Skeletal muscle satellite cell (primary cell): ENCODE data around the gene PLXNA4.

Experiments
- H3K27me3 ChIP-seq: 2 replicates; pipeline ENCODE4 v1.7.0; 2013; ENCODE audit warnings: low read length; ENCODE audit not compliant: control insufficient read depth, insufficient read depth
- H3K36me3 ChIP-seq: 2 replicates; pipeline ENCODE4 v1.7.0; 2013; ENCODE audit warnings: mild to moderate bottlenecking, control low read depth, low read length; ENCODE audit not compliant: insufficient read depth
- H3K4me1 ChIP-seq: 2 replicates; pipeline ENCODE4 v1.7.0; 2013; ENCODE audit warnings: low read length; ENCODE audit not compliant: control insufficient read depth, insufficient read depth
- H3K4me2 ChIP-seq: 2 replicates; pipeline ENCODE4 v1.7.0; 2013; ENCODE audit warnings: mild to moderate bottlenecking, low read length
- H3K4me3 ChIP-seq: 2 replicates; pipeline ENCODE4 v1.7.0; 2013; ENCODE audit warnings: low read length
- H3K9ac ChIP-seq: 2 replicates; pipeline ENCODE4 v1.7.0; 2013; ENCODE audit warnings: mild to moderate bottlenecking, low read depth, low read length, moderate library complexity
- H3K9me3 ChIP-seq: replicated peaks from 2 replicates; pipeline ENCODE4 v1.7.0; 2013; ENCODE audit warnings: mild to moderate bottlenecking, control low read depth, low read length

The PLXNA4 gene

DNA sequence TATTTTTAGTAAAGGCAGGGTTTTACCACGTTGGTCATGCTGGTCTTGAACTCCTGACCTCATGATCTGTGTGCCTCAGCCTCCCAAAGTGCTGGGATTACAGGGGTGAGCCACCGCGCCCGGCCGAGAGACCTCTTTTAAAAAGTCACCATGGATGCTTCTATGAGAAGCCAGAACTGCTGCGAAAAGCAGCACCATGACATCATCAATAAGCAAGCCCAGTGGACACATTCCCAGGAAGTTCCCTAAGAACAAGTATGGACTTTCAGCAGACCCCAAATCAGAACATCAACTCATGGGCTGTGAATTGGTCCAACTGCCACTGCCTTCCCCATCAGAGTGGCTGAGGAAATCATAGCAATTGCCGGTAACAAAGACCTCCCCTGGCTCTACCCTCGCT, 93.4 kb downstream of the PLXNA4 start:
- Histone ChIP-seq H3K4me3 (no peak overlapping the region), H3K9ac (no peak overlapping the region), H3K36me3 (no peaks in the 10 kb centered on the region), H3K27me3 (no peaks in the 10 kb centered on the region), H3K4me1 (no peaks in the 10 kb centered on the region), H3K9me3 (no peaks in the 10 kb centered on the region), H3K4me2 (no peak overlapping the region)

DNA sequence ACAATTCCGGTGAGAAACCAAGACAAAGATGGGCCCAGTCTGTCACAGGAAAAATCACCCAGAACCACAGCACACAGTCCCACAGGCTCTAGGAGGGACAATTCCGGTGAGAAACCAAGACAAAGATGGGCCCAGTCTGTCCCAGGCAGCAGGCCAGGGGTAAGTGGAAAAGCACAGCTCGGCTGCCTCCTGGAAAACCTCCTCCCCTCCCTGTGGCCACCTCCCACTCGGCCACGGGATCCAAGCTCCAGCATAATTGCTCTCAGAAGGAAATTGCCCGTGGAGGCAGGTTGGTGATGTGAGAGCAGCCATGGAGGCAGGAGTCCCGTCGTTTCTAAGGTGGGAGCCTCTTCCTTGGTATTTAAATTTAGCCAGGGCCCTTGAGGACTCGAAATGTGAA, 95.7 kb downstream of the PLXNA4 start:
- H3K4me1 ChIP-seq = no peaks in the 10 kb centered on the region

DNA sequence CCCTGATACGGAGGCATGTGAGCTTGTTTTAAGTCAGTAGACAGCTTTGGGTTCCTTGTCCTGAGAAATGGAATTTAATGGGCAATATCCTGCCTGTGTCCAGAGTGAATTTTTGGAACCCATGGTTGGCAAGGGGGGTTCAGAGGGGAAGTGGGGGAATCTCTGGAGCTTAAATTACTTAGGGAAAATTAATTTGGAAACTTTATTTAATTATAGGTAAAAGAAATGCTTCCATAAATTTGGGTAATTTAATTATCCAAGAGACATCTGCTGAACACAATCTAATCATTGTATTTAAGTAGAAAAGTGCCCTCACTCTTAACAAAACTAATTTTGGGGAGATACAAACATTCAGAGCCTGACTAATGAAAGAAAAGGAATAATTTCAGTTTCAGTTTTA, 99.7 kb downstream of the PLXNA4 start:
- H3K27me3 ChIP-seq = no peaks in the 10 kb centered on the region
- no peak overlapping the region for H3K9ac ChIP-seq
- no peaks in the 10 kb centered on the region for H3K36me3 ChIP-seq
- H3K4me1 ChIP-seq = no peaks in the 10 kb centered on the region
- H3K4me2 ChIP-seq = no peak overlapping the region
- H3K4me3 ChIP-seq = no peak overlapping the region
- H3K9me3 ChIP-seq = no peaks in the 10 kb centered on the region

More for the DNA sequence above, 95.7 kb downstream of the PLXNA4 start:
- Histone ChIP-seq H3K36me3 (no peaks in the 10 kb centered on the region), H3K27me3 (no peaks in the 10 kb centered on the region), H3K9ac (no peak overlapping the region), H3K4me3 (no peak overlapping the region), H3K9me3 (no peaks in the 10 kb centered on the region), H3K4me2 (no peak overlapping the region)

DNA sequence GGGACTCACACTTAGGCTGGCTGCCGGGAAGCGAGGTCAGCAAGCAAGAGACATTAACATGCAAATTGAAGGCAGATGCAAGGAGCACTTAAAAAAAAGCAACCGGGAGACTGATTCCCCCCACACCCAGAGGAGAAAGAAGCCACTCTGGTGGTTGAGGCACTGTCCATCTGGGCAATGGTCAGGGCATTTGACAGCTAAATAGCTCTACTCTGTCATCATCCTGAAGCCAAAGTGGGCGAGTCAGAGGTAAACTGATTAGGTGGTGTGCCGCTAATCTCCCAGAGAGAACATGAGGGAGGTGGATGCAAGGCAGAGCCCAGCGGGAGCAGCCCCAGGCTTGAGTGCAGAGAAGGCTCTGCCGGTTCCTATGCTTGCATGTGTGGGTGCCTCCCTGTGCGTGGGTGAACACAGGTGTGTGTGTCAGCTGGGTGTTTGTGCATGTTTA, 100.6 kb downstream of the PLXNA4 start:
- Histone ChIP-seq H3K4me3 (no peak overlapping the region), H3K27me3 (no peaks in the 10 kb centered on the region), H3K9ac (no peak overlapping the region), H3K9me3 (no peaks in the 10 kb centered on the region), H3K4me1 (no peaks in the 10 kb centered on the region), H3K36me3 (no peaks in the 10 kb centered on the region), H3K4me2 (no peak overlapping the region)

DNA sequence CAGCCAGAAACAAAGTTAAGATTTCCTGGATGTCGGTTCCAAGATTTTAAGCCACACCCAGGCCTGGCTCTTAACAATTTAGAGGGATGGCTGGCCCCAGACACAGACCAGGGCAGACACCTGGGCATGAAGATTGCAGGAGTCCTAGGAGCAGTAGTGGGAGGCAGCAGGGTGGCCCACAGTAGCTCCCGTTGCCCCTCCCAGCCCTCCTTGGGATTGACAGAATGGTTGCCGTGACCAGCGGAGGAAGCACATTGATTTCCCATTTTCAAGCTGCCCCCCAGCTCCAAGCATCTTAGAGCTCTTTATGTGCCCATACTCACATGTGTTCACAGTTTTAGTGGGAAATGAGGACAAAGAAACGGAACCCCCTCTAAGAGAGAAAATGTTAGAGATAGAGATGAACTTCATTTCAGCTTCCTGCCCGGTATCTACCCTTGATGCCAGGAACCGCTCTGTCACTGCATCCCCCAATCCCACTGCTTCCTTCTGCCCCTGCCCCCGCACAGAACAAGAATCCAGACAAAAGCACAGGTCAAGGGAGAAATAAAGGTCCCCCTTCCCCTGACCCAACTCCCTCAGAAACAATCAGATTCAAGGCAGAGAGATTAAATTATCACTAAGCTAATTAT, 101.1 kb downstream of the PLXNA4 start:
- Histone ChIP-seq H3K9me3 (no peaks in the 10 kb centered on the region), H3K4me1 (no peaks in the 10 kb centered on the region), H3K9ac (no peak overlapping the region), H3K27me3 (no peaks in the 10 kb centered on the region), H3K36me3 (no peaks in the 10 kb centered on the region), H3K4me2 (no peak overlapping the region), H3K4me3 (no peak overlapping the region)

DNA sequence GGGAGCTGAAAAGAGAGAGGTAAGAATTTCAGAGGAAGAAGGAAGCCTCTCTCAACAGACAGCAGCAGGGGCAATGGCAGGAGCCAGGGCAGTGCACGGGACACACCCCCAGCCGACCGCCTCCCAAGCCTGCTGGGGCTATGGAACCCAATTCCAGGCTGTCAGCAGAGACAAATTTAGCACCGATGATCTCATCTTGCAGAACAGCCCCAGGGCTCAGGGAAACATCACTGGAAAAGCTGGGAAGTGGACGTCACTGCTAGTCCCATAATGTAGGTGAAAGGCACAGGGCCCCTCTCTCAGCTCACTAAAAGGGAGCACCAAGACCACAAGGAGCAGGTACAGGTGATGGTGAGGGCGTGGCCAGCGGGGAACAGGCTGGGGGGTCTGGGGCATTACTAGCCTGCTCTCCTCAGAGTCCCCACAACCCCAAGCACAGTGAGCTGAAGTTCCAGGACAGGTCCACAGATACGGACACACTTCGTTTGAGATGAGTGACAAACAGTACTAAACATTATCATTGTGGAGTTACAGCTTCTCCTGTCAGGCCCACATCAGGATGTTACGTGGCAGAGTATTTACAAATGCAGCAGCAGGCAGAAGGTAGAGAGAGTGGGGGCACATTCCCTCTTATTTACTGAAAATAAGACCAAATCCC, 103.7 kb downstream of the PLXNA4 start:
- Histone ChIP-seq H3K4me2 (no peak overlapping the region), H3K27me3 (no peaks in the 10 kb centered on the region), H3K4me1 (no peaks in the 10 kb centered on the region), H3K9me3 (no peaks in the 10 kb centered on the region), H3K9ac (no peak overlapping the region), H3K4me3 (no peak overlapping the region), H3K36me3 (no peaks in the 10 kb centered on the region)

DNA sequence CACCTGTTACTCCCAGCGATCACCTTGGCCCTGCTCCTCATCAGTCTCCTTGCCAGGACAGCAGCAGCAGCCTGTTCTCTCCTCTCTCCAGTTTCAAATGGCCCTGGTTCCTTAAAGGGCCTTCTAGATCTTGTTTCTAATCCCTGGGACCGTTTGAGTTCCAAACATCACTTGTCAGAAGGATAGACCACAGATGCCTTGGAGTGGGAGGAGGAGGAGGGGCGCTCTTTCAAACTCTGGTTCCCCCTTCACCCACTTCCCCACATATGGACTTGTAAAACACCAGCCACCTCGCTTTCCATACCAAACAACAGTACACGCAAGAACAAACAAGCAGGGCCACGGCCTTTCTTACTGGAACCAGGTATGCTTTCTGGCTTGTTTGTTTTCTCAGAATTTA, 104.8 kb downstream of the PLXNA4 start:
- no peaks in the 10 kb centered on the region for H3K4me1 ChIP-seq
- no peak overlapping the region for H3K4me3 ChIP-seq
- no peak overlapping the region for H3K9ac ChIP-seq
- H3K9me3 ChIP-seq = no peaks in the 10 kb centered on the region
- no peaks in the 10 kb centered on the region for H3K27me3 ChIP-seq
- H3K4me2 ChIP-seq = no peak overlapping the region
- no peaks in the 10 kb centered on the region for H3K36me3 ChIP-seq

DNA sequence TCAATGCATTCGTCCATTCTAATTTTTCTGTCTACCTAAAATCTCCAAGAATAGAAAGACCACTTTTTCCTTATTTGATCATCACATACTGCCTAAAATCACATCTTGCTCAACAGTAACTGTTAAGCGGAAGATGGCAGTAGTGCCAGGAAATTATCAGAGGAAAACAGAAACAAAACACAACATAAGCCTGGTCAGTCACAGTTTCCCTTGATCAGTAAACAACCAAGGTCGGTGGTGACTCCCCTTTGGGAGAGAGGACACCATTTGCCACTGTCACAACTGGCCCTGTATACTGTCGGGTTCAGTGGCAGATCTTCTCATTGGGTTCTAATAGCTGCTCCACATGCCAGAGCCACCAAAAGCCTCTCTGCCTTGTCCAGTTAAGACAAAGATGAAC, 106.6 kb downstream of the PLXNA4 start:
- no peaks in the 10 kb centered on the region for H3K4me1 ChIP-seq
- H3K9me3 ChIP-seq = no peaks in the 10 kb centered on the region
- no peak overlapping the region for H3K9ac ChIP-seq
- no peaks in the 10 kb centered on the region for H3K36me3 ChIP-seq
- H3K4me3 ChIP-seq = no peak overlapping the region
- no peak overlapping the region for H3K4me2 ChIP-seq
- H3K27me3 ChIP-seq = no peaks in the 10 kb centered on the region

DNA sequence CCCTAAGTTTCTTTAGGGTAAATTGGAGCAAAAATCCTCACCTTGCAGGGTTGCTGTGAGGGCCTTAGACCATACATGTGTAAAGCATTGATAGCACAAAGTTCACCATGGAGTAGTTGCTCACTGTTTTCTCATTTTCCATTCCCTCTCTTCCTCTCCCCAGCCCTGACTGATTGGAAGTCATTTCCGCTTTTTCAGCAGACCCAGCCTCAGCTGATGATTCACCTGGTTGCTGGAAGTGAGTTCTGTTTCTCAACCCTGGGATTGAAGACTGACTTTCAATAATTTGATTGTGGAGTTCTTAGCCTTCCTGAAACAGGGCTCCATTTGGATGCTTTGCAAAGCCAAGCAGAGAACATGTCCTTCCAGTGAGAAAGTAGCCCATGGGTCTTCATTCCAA, 107.0 kb downstream of the PLXNA4 start:
- Histone ChIP-seq H3K9me3 (no peaks in the 10 kb centered on the region), H3K9ac (no peak overlapping the region), H3K36me3 (no peaks in the 10 kb centered on the region), H3K4me1 (no peaks in the 10 kb centered on the region), H3K4me3 (no peak overlapping the region), H3K4me2 (no peak overlapping the region), H3K27me3 (no peaks in the 10 kb centered on the region)

DNA sequence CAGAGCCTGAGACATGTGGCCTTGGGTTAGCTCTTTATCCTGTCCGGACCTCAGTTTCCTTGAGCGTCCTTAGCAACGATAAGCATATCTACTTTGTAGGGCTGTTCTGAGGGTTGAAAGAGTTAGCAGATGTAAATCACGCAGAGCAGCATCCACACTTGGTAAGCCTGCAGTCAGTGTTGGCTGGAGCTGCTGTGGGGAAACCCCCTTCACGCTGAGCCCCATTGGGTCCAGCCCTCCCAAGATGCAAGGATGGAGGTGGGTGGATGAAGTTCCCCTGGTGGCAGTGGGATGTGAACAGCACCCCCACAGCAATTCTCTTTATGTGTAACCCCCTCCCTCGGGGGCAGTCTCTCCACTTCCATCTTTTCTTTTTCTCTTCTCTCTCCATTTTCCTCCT, 109.9 kb downstream of the PLXNA4 start:
- Histone ChIP-seq H3K4me2 (no peak overlapping the region), H3K36me3 (no peaks in the 10 kb centered on the region), H3K27me3 (no peaks in the 10 kb centered on the region), H3K9me3 (no peaks in the 10 kb centered on the region), H3K9ac (no peak overlapping the region), H3K4me1 (no peaks in the 10 kb centered on the region), H3K4me3 (no peak overlapping the region)

DNA sequence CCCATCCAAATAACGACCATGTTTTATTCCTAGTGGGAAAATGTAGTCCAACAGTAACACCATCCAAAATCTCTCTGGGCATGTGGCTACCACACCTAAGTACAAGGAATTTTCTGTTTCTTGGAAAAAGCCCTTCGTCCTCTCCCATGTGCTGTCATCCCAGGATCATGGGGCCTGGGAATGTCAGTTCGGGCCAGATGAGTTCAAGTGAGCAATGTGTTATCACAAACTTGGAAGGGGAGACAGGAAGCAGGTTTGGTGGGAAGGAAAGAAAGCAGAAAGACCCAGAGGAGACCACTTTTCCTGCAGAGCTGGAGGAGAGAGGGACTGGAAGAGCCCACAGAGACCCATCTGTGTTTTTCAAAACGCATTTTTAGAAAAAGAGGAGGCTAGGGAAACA, 110.8 kb downstream of the PLXNA4 start:
- H3K4me1 ChIP-seq = no peaks in the 10 kb centered on the region
- H3K4me3 ChIP-seq = no peak overlapping the region
- no peak overlapping the region for H3K4me2 ChIP-seq
- H3K36me3 ChIP-seq = no peaks in the 10 kb centered on the region
- H3K27me3 ChIP-seq = no peaks in the 10 kb centered on the region
- no peak overlapping the region for H3K9ac ChIP-seq
- H3K9me3 ChIP-seq = no peaks in the 10 kb centered on the region

DNA sequence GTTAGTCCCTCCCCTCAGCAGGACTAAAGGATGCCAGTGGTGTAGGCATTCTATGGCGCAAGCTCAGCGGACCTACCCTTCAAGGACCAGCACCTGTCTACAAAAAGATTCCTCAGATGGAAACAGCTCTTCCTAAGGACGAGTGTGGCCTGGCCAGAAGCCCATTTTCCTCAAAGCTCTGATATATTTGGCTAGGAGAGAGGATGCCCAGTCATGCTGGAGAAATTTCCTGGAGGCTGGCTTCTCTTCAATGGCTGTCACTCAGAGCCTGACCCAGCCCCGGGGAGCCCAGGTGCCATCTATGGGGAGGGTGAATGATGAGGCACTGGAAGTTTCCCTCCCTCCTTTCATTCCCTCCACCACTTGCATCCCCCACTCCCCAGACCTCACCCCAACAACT, 111.5 kb downstream of the PLXNA4 start:
- no peaks in the 10 kb centered on the region for H3K36me3 ChIP-seq
- H3K4me1 ChIP-seq = no peaks in the 10 kb centered on the region
- no peak overlapping the region for H3K4me2 ChIP-seq
- H3K9ac ChIP-seq = no peak overlapping the region
- H3K27me3 ChIP-seq = no peaks in the 10 kb centered on the region
- H3K9me3 ChIP-seq = no peaks in the 10 kb centered on the region
- no peak overlapping the region for H3K4me3 ChIP-seq
